Posterior cingulate gyrus (tissue), 11 donors: ENCODE data around the gene ZNF20.

ENCODE experiments used
- DNase-seq, 10 donors: peaks; one replicate each; pipeline versions ENCODE4 v3.0.0 to v3.0.0-alpha.2; 2020 to 2021; ENCODE audit warnings: mixed read lengths in 3 of 10
- intact Hi-C: fragments of 100-400 bp; cut with DNase I; formaldehyde crosslinking; loops from one replicate; pipeline ENCODE4 v1.15.1; 2023

ZNF20 gene

GRCh38 chr19:12139885-12140544, at the start of gene ZNF20:
Gene ZNF20, minus strand, starts transcription at chr19:12140350. Its CDS starts 168 bp downstream, at chr19:12140182.
- peak; percentile 92 to 99 (median 96) for DNase-seq
- intact Hi-C loops = loop anchor here (1.0 to 5.0 kb wide), 5 partner anchors 49 to 343 kb away; partner anchors contain the start of genes ZNF491 and ZNF700

DNA sequence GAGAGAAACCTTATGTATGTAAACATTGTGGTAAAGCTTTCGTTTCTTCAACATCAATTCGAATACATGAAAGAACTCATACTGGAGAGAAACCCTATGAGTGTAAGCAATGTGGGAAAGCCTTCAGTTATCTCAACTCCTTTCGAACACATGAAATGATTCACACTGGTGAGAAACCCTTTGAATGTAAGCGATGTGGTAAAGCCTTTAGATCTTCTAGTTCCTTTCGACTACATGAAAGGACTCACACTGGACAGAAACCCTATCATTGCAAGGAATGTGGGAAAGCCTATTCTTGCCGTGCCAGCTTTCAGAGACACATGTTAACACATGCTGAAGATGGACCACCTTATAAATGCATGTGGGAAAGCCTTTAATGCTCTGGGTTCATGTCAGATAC, 47.5 kb upstream of the ZNF20 start:
- no peak for DNase-seq
- intact Hi-C loops = no loop called here

- no peak for DNase-seq
- intact Hi-C loops = no loop called here
Measured at GRCh38 chr19:12180377-12180776, 40.2 kb upstream of the ZNF20 start.

DNA sequence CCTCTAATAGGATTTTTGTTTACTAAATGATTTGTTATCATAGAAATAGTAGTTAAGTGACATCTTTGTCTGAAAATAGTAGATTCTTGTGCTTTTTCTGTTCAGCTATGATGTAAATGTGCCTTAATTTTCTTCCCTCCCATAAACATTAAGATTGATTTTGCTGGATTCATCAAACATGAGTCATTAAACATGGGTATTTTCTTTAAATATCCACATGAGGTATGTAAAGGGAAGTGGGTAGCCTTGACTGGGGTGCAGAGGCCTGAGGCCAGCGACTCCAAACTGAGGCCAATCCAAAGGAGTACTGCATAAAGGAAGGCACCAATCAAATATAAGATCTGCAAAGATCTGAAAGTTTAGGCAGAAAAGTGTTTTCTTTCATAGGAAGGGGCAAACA, 26.5 kb upstream of the ZNF20 start:
- intact Hi-C loops = no loop called here
- DNase-seq = no peak

DNA sequence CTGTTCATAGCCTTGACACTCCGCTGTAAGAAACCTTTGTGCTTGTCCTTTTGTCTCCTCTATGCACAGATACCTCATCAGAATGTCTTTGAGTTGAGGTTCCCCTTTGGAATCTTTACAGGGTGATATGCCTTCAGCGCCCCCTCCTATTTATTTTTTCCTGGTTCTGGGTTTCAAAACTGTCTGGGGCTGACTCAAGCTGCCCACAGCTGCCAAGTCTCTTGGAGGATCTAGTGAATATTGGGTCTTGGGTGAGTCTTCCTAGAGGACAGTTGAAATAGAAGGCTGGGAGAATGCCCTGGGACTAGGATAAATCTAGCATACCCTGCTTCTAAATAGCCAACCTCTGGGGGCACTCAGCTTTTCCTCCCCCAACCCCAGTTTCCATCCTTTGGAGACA, 23.7 kb upstream of the ZNF20 start:
- intact Hi-C loops = loop anchor here (1.0 kb wide), 1 partner anchor 130 kb away; the partner anchor contains the start of gene ZNF44

GRCh38 chr19:12162882-12163806, 23.0 kb upstream of the ZNF20 start, which contains the start of gene ZNF136:
Gene ZNF136, plus strand, starts transcription at chr19:12163096. Its CDS starts 108 bp downstream, at chr19:12163204.
- intact Hi-C loops = loop anchor here (1.0 kb wide), 1 partner anchor 131 kb away; the partner anchor contains the start of gene ZNF44
- peak; percentile 86 to 99 (median 94) for DNase-seq

More for the DNA sequence above, 23.7 kb upstream of the ZNF20 start:
- no peak for DNase-seq

DNA sequence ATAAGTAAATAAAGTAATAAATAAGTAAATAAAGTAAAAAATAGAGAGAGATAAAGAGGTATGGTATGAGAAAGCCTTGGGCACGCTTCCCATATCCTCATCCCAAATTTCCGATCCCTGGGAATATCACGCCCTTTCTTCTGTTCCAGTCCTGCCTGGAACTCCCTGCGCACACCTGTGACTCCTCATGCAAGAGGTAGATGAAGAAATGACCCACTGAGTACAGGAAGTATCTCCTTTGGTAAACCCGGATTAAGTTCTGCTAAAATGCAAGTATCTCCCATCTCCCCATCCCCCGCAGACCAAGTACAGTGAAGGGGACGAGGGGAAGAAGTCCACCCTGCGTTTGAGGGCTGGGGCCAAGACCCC, 22.3 kb upstream of the ZNF20 start:
- DNase-seq = no peak
- intact Hi-C loops = no loop called here

GRCh38 chr19:12159773-12160414, 19.7 kb upstream of the ZNF20 start:
- peak in 1 of 10 donors; percentile 71 for DNase-seq
- intact Hi-C loops = no loop called here

GRCh38 chr19:12156223-12157058, 16.3 kb upstream of the ZNF20 start, which contains the start of gene ZNF625:
Gene ZNF625, minus strand, starts transcription at chr19:12156734. Its CDS starts 176 bp downstream, at chr19:12156558.
- intact Hi-C loops = no loop called here
- peak; percentile 84 to 99 (median 94) for DNase-seq

DNA sequence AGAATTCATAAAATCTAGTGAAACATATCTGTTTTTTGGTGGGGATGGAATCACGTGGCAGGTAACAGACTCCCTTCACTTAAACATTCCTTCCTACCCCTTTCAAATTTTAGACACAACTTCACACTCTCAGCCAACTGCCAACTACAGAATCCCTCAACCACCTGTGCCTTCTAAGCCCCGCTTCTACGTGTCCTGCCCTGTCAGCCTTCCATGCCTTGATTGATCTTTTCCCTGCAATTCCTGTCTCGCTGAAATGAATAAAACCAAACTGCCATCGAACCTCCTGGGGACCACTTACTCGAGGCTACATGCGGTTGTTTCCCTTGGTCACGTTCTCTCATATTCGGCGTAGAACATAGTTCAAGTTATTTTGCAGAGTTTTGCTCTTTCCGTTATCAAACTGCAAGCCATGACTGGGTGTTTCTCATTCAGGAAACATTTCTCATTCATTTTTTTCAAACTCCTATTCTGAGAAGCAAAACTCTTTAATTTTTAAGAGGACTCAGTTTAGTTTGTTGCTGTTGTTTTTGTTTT, 15.2 kb upstream of the ZNF20 start:
- intact Hi-C loops = no loop called here
- no peak for DNase-seq

GRCh38 chr19:12145348-12145747, 5.2 kb upstream of the ZNF20 start:
- intact Hi-C loops = no loop called here
- DNase-seq = no peak

DNA sequence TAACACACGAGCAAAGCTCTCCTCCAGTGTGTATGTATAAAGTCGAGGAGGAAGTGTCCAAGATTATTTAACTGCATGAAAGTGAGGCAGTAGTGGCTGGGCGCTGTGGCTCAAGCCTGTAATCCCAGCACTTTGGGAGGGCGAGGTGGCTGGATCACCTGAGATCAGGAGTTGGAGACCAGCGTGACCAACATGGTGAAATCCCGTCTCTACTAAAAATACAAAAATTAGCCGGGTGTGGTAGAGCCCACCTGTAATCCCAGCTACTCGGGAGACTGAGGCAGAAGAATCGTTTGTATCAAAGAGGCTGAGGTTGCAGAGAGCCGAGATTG, 1.2 kb upstream of the ZNF20 start:
- DNase-seq = no peak
- intact Hi-C loops = loop anchor here (1.0 to 5.0 kb wide), 5 partner anchors 51 to 344 kb away; partner anchors contain the start of genes ZNF491 and ZNF700

DNA sequence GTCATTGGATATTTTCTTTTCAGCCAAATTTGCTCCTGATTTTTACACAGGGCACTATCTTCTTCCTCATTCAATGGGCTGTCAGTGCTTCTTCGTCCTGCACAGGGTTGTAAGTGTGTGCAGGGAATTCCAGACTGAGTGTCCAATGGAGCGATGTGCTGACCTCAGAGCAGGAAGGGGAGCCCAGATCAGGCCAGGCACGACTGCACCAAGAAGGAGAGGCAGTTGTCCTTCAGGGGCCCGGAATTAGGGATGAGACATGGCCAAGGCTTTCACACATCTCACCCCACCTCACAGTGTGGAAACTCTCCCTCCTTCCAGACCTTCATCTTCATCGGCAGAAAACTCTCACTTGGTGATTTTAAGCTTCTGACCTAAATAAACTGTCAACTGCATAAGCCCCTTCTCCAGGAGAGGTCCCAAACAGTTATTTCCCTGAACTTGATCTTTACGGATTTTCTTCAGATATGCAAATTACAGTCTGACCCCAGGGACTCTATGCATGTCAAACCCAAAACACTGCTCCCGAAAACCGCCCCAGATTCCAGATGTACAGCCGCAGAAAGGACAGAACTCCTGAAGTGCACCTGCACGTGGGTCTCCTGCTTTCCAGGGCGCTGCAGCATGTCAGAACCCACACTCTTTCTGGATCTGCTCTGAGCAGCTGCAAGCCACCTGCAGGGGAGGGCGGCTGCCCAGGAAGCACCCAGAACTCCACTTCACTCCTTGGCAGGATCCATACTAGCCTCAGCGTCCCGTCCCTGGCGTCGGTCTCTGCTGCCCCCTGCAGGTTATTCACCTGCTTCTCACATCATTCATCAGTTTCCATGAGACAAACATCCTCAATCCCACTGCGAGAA, 625 bp upstream of the ZNF20 start:
- peak; percentile 71 to 97 (median 89) for DNase-seq
- intact Hi-C loops = loop anchor here (1.0 to 5.0 kb wide), 6 partner anchors 50 to 343 kb away; partner anchors contain the start of genes ZNF491 and ZNF700

DNA sequence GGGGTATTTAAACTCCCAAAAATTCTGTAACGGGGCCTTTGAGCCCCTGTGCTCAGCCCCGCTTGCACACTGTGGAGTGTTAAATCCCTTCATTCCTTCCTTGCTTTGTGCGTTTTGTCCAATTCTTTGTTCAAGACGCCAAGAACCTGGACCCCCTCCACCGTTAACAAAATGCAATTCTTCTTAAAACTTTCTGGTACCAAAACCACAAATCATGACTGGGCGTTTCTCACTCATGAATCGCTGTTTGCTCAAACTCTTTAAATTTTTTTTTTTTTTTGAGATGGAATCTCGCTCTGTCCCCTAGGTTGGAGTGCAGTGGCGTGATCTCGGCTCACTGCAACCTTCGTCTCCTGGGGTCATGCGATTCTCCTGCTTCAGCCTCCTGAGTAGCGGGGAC, 881 bp downstream of the ZNF20 start:
- DNase-seq = no peak
- intact Hi-C loops = no loop called here

GRCh38 chr19:12137221-12137940, 2.8 kb downstream of the ZNF20 start:
- intact Hi-C loops = no loop called here
- no peak for DNase-seq

- DNase-seq = no peak
- intact Hi-C loops = no loop called here
Measured at GRCh38 chr19:12133069-12133468, 7.1 kb downstream of the ZNF20 start.

DNA sequence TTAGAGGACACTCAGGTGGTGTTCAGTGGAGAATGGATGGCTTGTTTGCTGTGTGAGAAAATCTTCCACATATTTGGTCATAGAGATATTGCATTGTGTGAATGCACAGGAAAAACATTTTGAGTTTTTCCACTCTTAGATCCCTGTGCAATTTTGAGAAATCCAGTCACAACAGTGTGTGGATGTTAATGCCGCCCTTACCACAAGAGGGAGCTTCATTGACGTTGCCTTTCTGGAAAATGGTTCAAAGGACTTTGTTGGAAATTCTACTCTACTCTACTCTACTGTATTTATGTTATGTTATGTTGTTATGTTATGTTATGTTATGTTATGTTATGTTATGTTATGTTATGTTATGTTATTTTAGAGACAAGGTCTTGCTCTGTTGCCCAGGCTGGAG, 13.4 kb downstream of the ZNF20 start:
- DNase-seq = no peak
- intact Hi-C loops = no loop called here
